ENCODE results near the gene YBX1.

Gene YBX1

GRCh38 chr1:42735477-42736105 lies 53.4 kb downstream of the YBX1 start:
- DNase-seq (ENCODE audit: low spot score): no peak

GRCh38 chr1:42736152-42736551 lies 53.9 kb downstream of the YBX1 start:
- peak; percentile 62 for DNase-seq (ENCODE audit: low spot score)

GRCh38 chr1:42736571-42737200 lies 54.5 kb downstream of the YBX1 start:
- no peak for DNase-seq (ENCODE audit: low spot score)

- DNase-seq (ENCODE audit: low spot score): no peak
Measured at GRCh38 chr1:42737257-42737656, 55.0 kb downstream of the YBX1 start.

GRCh38 chr1:42737986-42738677 lies 55.9 kb downstream of the YBX1 start:
- DNase-seq (ENCODE audit: low spot score): no peak

- DNase-seq (ENCODE audit: low spot score): no peak
Measured at GRCh38 chr1:42738678-42739226, 56.5 kb downstream of the YBX1 start.

GRCh38 chr1:42739753-42740700 lies 57.8 kb downstream of the YBX1 start, which contains the start of gene CLDN19:
Gene CLDN19, minus strand, starts transcription at chr1:42740236. Its CDS starts 173 bp downstream, at chr1:42740063.
- DNase-seq (ENCODE audit: low spot score): no peak

- DNase-seq (ENCODE audit: low spot score): no peak
Measured at GRCh38 chr1:42740851-42741580, 58.8 kb downstream of the YBX1 start.

GRCh38 chr1:42741706-42742105 lies 59.5 kb downstream of the YBX1 start:
- DNase-seq (ENCODE audit: low spot score): no peak

- no peak for DNase-seq (ENCODE audit: low spot score)
Measured at GRCh38 chr1:42742141-42742540, 59.9 kb downstream of the YBX1 start.

- DNase-seq (ENCODE audit: low spot score): no peak
Measured at GRCh38 chr1:42742617-42743316, 60.5 kb downstream of the YBX1 start.

- no peak for DNase-seq (ENCODE audit: low spot score)
Measured at GRCh38 chr1:42743317-42744147, 61.3 kb downstream of the YBX1 start.

- no peak for DNase-seq (ENCODE audit: low spot score)
Measured at GRCh38 chr1:42744148-42744413, 61.9 kb downstream of the YBX1 start.

GRCh38 chr1:42745851-42746250 lies 63.6 kb downstream of the YBX1 start:
- DNase-seq (ENCODE audit: low spot score): no peak

GRCh38 chr1:42746436-42747105 lies 64.4 kb downstream of the YBX1 start:
- no peak for DNase-seq (ENCODE audit: low spot score)

GRCh38 chr1:42747125-42747524 lies 64.9 kb downstream of the YBX1 start:
- DNase-seq (ENCODE audit: low spot score): peak; percentile 47

- no peak for DNase-seq (ENCODE audit: low spot score)
Measured at GRCh38 chr1:42748021-42748420, 65.8 kb downstream of the YBX1 start.

- DNase-seq (ENCODE audit: low spot score): no peak
Measured at GRCh38 chr1:42748461-42749410, 66.5 kb downstream of the YBX1 start.
